Muscle of leg (tissue), 11 donors: ENCODE results near the gene EPN3. TPM values are rescaled to one million over a fixed set of nuclear protein-coding genes. Genes with fewer than 3 reads are reported as not detected.
A peak's percentile ranks its signal among the peaks of the same experiment; 100 is the strongest.

ENCODE experiments used
- DNase-seq: peaks from one replicate; pipeline ENCODE4 v3.0.0; 2013
- H3K27ac ChIP-seq: one replicate; pipeline ENCODE4 v1.5.1; 2013; ENCODE audit warnings: mild to moderate bottlenecking, low read length, control low read depth
- H3K27me3 ChIP-seq: one replicate; pipeline ENCODE4 v1.6.1; 2013; ENCODE audit warnings: low read length; ENCODE audit not compliant: control insufficient read depth, insufficient read depth
- H3K36me3 ChIP-seq: one replicate; pipeline ENCODE4 v1.6.1; 2013; ENCODE audit warnings: low read length; ENCODE audit not compliant: control insufficient read depth, insufficient read depth
- H3K4me1 ChIP-seq: one replicate; pipeline ENCODE4 v1.6.1; 2013; ENCODE audit warnings: low read length; ENCODE audit not compliant: control insufficient read depth, insufficient read depth
- H3K4me3 ChIP-seq: one replicate; pipeline ENCODE4 v1.5.1; 2013; ENCODE audit warnings: low read length, control low read depth
- H3K9me3 ChIP-seq: replicated peaks from 2 replicates; pipeline ENCODE4 v1.6.1; 2013; ENCODE audit warnings: low read depth, low read length; ENCODE audit not compliant: control insufficient read depth
- WGBS: methylation state at CpG from one replicate; pipeline ENCODE4 v1.1.5; 2013; ENCODE audit warnings: missing lambda C conversion rate; ENCODE audit not compliant: insufficient coverage; 5-methylcytosine and 5-hydroxymethylcytosine counted together
- polyA plus RNA-seq, 8 donors: library from polyadenylated mRNA; unstranded; fragments of 120-200 nt; gene quantifications; one replicate each; pipeline versions ENCODE4 v1.2.1 to v1.2.3, GENCODE V29; 2013; ENCODE audit warnings: inconsistent platforms in 1 of 8, low replicate concordance in 1 of 8; ENCODE audit not compliant: insufficient read length in 8 of 8, insufficient read depth in 1 of 8
- total RNA-seq: library from RNA; stranded (reverse); fragments of 120-200 nt; gene quantifications from one replicate; pipeline ENCODE4 v1.2.4, GENCODE V29; 2013

Gene EPN3
- total and polyA plus RNA-seq, 9 donors: 0.18 to 3.0 (median 1.0) TPM

DNA sequence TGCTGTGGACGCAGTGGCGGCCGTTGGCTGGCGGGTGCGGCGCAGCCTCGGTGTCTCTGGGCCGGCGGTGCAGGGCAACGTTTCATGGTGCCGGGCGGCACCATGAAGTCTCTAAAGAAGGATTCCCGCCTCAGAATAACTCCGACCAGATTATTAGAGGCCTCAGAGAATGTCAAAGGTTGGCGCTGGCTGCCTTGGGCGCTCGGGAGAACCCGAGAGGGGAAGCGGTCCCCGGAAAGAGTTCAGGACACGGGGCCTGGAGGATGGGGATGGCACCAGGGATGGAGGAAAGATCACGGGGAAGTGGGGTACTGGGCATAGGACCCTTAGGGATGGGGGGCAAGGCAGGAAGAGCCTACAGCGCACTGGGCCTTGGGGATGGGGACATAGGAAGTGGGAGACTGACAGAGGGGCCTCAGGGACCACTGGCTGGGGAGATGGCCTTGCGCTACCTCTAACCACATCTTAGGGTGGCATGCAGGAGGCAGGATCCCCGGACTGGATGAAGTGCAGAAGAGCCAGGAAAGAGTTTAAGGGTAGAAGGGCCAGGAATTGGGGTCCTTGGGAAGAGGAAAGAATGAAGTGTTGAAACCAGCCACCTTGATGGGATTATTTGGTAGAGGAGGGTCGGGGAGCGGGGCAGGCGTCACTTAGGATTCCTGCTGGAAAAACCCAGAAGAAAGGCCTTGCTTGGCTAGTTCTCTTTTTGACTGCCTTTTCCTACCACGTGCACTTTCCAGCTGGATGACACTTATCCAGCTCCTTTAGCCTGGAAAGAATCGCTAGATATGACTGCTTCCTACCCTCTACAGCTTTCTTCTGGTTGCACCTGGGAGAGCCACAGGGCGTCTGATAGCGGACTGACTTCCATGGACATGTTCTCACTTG is 23.7 kb upstream of the EPN3 start:
- DNase-seq: peak; percentile 84
- Histone ChIP-seq H3K36me3 (no peaks in the 10 kb centered on the region), H3K4me1 (peaks cover 14% of the 10 kb centered on the region), H3K9me3 (no peaks in the 10 kb centered on the region), H3K27ac (peak overlapping the region; percentile 83), H3K4me3 (peak overlapping the region; percentile 59), H3K27me3 (peaks cover 2% of the 10 kb centered on the region)
- 10% methylated on average over 25 of the region's 32 CpGs for WGBS

GRCh38 chr17:50511058-50511457 is 21.5 kb upstream of the EPN3 start:
- no peak overlapping the region for H3K27ac ChIP-seq
- DNase-seq: no peak
- 31% methylated on average over 3 of the region's 3 CpGs for WGBS

GRCh38 chr17:50513495-50513894 is 19.0 kb upstream of the EPN3 start:
- DNase-seq: peak; percentile 32
- H3K27ac ChIP-seq: no peak overlapping the region
- peaks cover 2% of the 10 kb centered on the region for H3K27me3 ChIP-seq
- no peaks in the 10 kb centered on the region for H3K9me3 ChIP-seq
- H3K4me3 ChIP-seq: no peak overlapping the region
- WGBS: no CpG with 5 or more reads among the region's 4 CpGs
- H3K36me3 ChIP-seq: no peaks in the 10 kb centered on the region
- H3K4me1 ChIP-seq: peaks cover 9% of the 10 kb centered on the region

More at GRCh38 chr17:50511058-50511457, 21.5 kb upstream of the EPN3 start:
- Histone ChIP-seq H3K36me3 (no peaks in the 10 kb centered on the region), H3K27me3 (peaks cover 2% of the 10 kb centered on the region), H3K9me3 (no peaks in the 10 kb centered on the region), H3K4me1 (peaks cover 14% of the 10 kb centered on the region), H3K4me3 (no peak overlapping the region)

- no peak overlapping the region for H3K4me3 ChIP-seq
- H3K27ac ChIP-seq: no peak overlapping the region
- peaks cover 2% of the 10 kb centered on the region for H3K4me1 ChIP-seq
- no CpG with 5 or more reads among the region's 3 CpGs for WGBS
- no peaks in the 10 kb centered on the region for H3K36me3 ChIP-seq
- no peaks in the 10 kb centered on the region for H3K9me3 ChIP-seq
- DNase-seq: no peak
- peaks cover 2% of the 10 kb centered on the region for H3K27me3 ChIP-seq
These were observed 18.1 kb upstream of the EPN3 start for GRCh38 chr17:50514388-50514787.

DNA sequence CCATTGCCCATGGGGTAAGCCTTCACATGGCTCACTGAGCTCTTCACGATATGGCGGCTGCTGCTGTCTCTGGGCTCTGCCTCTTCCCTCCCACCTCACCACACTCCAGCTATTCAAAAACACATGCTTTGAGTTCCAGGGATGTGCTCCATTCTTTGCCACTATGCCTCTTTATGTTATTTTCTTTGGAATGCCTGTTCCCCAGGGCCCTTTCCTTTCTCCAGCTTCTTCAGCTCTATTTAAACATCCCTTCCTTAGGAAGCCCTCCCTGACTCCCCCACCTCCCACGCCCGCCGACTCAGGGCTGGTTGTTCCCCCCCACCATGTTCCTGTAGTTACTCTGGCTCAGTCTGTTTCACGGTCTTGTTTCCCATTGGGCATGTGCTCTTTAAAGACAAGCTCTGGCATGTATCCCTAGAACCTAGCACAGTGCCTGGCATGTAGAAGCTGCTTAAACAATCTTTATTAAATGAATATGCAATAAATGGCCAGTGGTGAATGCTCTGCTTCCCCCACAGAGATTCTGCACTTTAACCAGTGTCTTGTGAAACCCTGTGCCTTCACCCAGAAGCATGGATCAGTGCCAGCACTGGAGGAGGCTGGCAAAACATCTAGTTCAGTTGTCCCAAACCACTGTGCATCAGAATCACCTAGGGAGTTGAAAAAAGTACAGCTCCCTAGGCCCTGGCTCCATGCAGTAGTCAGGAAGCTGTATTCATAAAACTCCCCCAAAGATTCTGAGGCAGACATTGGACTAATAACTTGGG is 17.4 kb upstream of the EPN3 start:
- Histone ChIP-seq H3K4me3 (no peak overlapping the region), H3K9me3 (no peaks in the 10 kb centered on the region), H3K27me3 (peaks cover 2% of the 10 kb centered on the region), H3K4me1 (peaks cover 2% of the 10 kb centered on the region), H3K36me3 (no peaks in the 10 kb centered on the region), H3K27ac (no peak overlapping the region)
- 64% methylated on average over 5 of the region's 6 CpGs for WGBS
- no peak for DNase-seq

DNA sequence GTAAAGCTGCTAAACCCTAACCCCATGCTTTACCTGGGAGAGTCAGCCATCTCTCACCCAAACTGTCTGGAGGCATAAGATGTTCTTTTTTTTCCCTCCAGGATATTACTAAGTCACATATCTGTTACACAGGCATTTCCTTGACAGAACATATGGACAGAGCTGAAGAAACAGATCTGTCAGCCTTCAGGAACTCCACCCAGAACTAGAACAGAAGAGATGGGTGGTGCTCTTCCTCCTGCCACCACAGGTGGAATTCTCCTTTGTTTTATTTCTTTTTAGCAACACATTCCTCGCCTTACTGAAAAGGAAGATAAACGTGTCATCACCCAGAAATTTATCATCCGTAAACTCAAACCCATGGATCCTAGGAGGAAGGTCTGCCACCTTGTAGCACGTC is 15.5 kb upstream of the EPN3 start:
- Histone ChIP-seq H3K4me3 (no peak overlapping the region), H3K27ac (no peak overlapping the region), H3K4me1 (peaks cover 13% of the 10 kb centered on the region), H3K27me3 (peaks cover 2% of the 10 kb centered on the region), H3K36me3 (no peaks in the 10 kb centered on the region), H3K9me3 (no peaks in the 10 kb centered on the region)
- no peak for DNase-seq
- WGBS: 59% methylated on average over 4 of the region's 4 CpGs

DNA sequence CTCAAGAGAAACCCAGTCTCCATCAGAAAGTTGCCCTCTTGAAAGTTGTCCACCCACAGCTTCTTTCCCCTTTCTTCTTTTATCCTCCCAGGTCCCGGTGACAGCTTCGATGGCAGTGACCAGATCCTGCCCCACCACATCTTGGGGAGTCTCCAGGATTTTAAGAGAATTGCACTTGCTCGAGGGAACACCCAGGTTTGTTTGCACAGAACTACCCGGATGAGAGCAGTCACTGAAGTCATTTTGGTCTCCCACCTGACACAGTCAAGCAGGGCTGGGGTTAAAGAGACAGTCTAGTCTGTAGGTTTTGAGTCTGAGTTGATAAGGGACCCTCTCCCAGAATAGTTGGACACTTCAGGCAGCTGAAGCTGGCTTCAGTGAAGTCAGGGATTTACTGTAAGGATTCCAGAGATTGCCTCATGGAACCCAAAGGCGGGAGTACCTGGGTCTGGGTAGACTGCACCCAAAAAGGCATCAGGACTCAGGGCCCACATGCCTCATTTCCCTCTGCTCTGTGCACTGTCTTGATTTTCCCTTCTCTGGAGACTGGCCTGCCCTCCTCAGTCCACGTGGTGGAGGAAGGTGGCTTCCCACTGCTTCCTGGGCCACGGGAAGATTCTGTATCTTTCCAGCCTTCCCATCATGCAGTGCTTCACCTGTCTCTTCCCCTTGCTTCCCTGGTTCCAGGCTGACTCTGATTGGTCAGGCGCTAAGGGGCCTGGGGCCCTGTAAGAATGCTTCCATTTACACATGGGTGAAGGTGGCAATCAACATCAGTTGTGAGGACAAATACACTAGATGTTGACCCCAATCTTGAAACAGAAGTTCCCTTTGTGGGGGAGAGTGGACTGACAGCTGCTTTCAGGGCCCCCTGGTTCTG is 14.8 kb upstream of the EPN3 start:
- no peak for DNase-seq
- no peak overlapping the region for H3K27ac ChIP-seq
- no peak overlapping the region for H3K4me3 ChIP-seq
- no peaks in the 10 kb centered on the region for H3K9me3 ChIP-seq
- H3K36me3 ChIP-seq: no peaks in the 10 kb centered on the region
- H3K27me3 ChIP-seq: no peaks in the 10 kb centered on the region
- peaks cover 13% of the 10 kb centered on the region for H3K4me1 ChIP-seq
- WGBS: 74% methylated on average over 6 of the region's 8 CpGs

GRCh38 chr17:50518384-50519023 is 14.0 kb upstream of the EPN3 start:
- no peaks in the 10 kb centered on the region for H3K27me3 ChIP-seq
- 48% methylated on average over 8 of the region's 13 CpGs for WGBS
- no peak overlapping the region for H3K27ac ChIP-seq
- no peaks in the 10 kb centered on the region for H3K36me3 ChIP-seq
- no peaks in the 10 kb centered on the region for H3K9me3 ChIP-seq
- H3K4me1 ChIP-seq: peaks cover 13% of the 10 kb centered on the region
- no peak for DNase-seq
- no peak overlapping the region for H3K4me3 ChIP-seq

DNA sequence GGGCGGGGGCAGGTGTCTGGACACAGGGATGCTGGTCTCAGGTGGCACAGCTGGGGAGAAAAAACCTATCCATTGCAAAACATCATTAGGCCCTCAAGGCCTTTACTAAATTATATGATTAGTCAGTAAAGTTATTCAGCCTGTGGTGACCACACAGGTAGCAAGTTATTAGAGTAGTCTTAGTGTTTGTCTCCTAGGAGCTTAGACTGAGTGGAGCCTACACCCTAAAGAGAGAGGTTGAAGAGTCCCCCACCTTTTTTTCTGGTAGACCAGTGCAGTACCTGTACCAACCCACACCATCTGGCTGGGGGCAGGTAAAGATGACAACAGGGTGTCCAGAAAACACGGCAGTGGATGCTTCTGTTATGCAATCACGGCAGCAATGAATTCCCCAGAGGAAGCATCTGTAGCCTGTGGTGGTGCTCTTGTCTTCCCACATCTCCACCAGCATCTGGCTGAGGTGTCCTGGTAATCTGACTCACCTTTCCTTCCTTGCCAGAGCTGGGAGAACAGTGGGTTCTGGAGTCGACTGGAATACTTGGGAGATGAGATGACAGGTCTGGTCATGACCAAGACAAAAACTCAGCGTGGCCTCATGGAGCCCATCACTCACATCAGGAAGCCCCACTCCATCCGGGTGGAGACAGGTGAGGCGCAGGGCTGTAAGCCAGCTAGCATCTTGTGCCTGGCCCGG is 13.2 kb upstream of the EPN3 start:
- H3K27me3 ChIP-seq: no peaks in the 10 kb centered on the region
- no peak overlapping the region for H3K4me3 ChIP-seq
- DNase-seq: no peak
- H3K9me3 ChIP-seq: no peaks in the 10 kb centered on the region
- no peak overlapping the region for H3K27ac ChIP-seq
- no peaks in the 10 kb centered on the region for H3K36me3 ChIP-seq
- WGBS: no CpG with 5 or more reads among the region's 8 CpGs
- peaks cover 13% of the 10 kb centered on the region for H3K4me1 ChIP-seq
